Esophagus muscularis mucosa (tissue), 4 donors: ENCODE measurements around the gene MRPL1. TPM values are rescaled to one million over a fixed set of nuclear protein-coding genes. Genes with fewer than 3 reads are reported as not detected.
"Not testable (repeated sequence)": the region's sequence is repeated elsewhere in the genome, so short reads cannot be mapped to it uniquely, and the experiment has no call there.

Experiments
- DNase-seq: peaks from one replicate; pipeline ENCODE4 v3.0.0-alpha.2; 2017; ENCODE audit errors: extremely low spot score
- H3K27ac ChIP-seq, 4 donors: fragments of 200-600 bp; sonication (generic); replicated peaks in 1 of 4; 1 replicate in 3 of 4; 2 replicates in 1 of 4; pipeline ENCODE4 v1.5.1; 2016 to 2019; ENCODE audit warnings: mild to moderate bottlenecking in 1 of 4
- H3K27me3 ChIP-seq, 4 donors: fragments of 200-600 bp; sonication (generic); one replicate each; pipeline versions ENCODE4 v1.5.1 to v1.6.0; 2016 to 2019
- H3K36me3 ChIP-seq, 4 donors: fragments of 200-600 bp; sonication (generic); one replicate each; pipeline ENCODE4 v1.5.1; 2016 to 2019
- H3K4me1 ChIP-seq, 4 donors: fragments of 200-600 bp; sonication (generic); one replicate each; pipeline ENCODE4 v1.5.1; 2016 to 2019
- H3K4me3 ChIP-seq, 4 donors: fragments of 200-600 bp; sonication (generic); 1 replicate in 2 of 4; 2 replicates in 2 of 4; pipeline ENCODE4 v1.5.1; 2016 to 2019; ENCODE audit warnings: mild to moderate bottlenecking in 4 of 4, moderate library complexity in 1 of 4
- H3K9me3 ChIP-seq, 4 donors: fragments of 200-600 bp; sonication (generic); 1 replicate in 3 of 4; 2 replicates in 1 of 4; pipeline ENCODE4 v1.5.1; 2016 to 2019
- EP300 ChIP-seq: sonication (generic); formaldehyde crosslinking; IDR thresholded peaks from one replicate; pipeline ENCODE4 v1.6.1; 2017; ENCODE audit warnings: antibody characterized with exemption
- POLR2A ChIP-seq: fragments of 450-650 bp; IDR thresholded peaks from one replicate; pipeline ENCODE4 v1.6.1; 2017; ENCODE audit warnings: antibody characterized with exemption, moderate library complexity, mild to moderate bottlenecking, low read depth
- POLR2AphosphoS5 ChIP-seq, 2 donors: sonication (generic); formaldehyde crosslinking; IDR thresholded peaks; one replicate each; pipeline ENCODE4 v1.6.1; 2017; ENCODE audit warnings: antibody characterized with exemption in 2 of 2
- WGBS: methylation state at CpG from one replicate; pipeline ENCODE4 v1.1.5; 2018; 5-methylcytosine and 5-hydroxymethylcytosine counted together
- intact Hi-C: fragments of 100-400 bp; cut with DNase I; formaldehyde crosslinking; loops from one replicate; pipeline ENCODE4 v1.15.1; 2023
- total RNA-seq, 4 donors: library from RNA; depleted of rRNA; stranded (reverse); fragments of >200 nt; gene quantifications; one replicate each; pipeline versions ENCODE4 v1.1.0 to v1.2.1, GENCODE V29; 2016
- TF ChIP-seq, protein P1 (sequence below), 3 experiments: fragments of 200-600 bp in 2 of 3; fragments of 450-650 bp in 1 of 3; sonication (generic) in 2 of 3; IDR thresholded peaks; one replicate each; pipeline ENCODE4 v1.5.1; 2017 to 2019; ENCODE audit warnings: antibody characterized with exemption in 3 of 3, mild to moderate bottlenecking in 2 of 3, moderate library complexity in 1 of 3

MRPL1 gene
- total RNA-seq, 4 donors from 2014 or later: 16.6 to 28.2 (median 19.5) TPM

- H3K36me3 ChIP-seq: peaks cover 3 to 34% (median 9%) of the 10 kb centered on the region in 4 donors
- DNase-seq: no peak
- H3K27ac ChIP-seq: no peak overlapping the region
- intact Hi-C loops: no loop called here
- no peaks in the 10 kb centered on the region for H3K9me3 ChIP-seq
- H3K4me3 ChIP-seq: no peak overlapping the region
- peaks cover 0 to 6% (median 6%) of the 10 kb centered on the region in 4 donors for H3K4me1 ChIP-seq
- TF ChIP-seq POLR2A (no peak), EP300 (no peak), POLR2AphosphoS5 (IDR thresholded peaks at IDR 0.05) (no peak)
- TF ChIP-seq, protein P1, sequence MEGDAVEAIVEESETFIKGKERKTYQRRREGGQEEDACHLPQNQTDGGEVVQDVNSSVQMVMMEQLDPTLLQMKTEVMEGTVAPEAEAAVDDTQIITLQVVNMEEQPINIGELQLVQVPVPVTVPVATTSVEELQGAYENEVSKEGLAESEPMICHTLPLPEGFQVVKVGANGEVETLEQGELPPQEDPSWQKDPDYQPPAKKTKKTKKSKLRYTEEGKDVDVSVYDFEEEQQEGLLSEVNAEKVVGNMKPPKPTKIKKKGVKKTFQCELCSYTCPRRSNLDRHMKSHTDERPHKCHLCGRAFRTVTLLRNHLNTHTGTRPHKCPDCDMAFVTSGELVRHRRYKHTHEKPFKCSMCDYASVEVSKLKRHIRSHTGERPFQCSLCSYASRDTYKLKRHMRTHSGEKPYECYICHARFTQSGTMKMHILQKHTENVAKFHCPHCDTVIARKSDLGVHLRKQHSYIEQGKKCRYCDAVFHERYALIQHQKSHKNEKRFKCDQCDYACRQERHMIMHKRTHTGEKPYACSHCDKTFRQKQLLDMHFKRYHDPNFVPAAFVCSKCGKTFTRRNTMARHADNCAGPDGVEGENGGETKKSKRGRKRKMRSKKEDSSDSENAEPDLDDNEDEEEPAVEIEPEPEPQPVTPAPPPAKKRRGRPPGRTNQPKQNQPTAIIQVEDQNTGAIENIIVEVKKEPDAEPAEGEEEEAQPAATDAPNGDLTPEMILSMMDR (IDR thresholded peaks at IDR 0.05): no peak
- H3K27me3 ChIP-seq: no peaks in the 10 kb centered on the region
- WGBS: 82% methylated on average over 9 of the region's 9 CpGs
These were observed 69.0 kb downstream of the MRPL1 start for GRCh38 chr4:77931452-77932135.

DNA sequence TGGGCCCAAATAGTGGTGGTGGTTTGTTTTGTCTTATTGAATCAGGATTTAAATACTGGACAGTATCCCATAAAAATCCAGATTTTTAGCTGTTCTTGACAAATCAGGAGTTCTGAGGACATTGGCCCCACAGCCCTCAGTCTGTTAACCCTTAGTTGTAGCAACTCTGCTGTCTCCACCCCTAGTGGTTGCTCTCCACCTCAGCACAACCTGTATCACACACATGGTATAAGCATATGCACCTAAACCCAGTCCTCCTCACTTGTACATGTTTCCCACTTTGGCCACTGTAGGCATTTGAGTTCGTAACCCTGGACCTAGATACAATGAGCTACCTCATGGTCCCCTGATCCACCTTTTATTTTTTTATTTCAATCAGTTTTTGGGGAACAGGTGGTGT is 75.9 kb downstream of the MRPL1 start:
- Histone ChIP-seq H3K27ac (no peak overlapping the region), H3K9me3 (no peaks in the 10 kb centered on the region), H3K36me3 (peaks cover 3 to 27% (median 9%) of the 10 kb centered on the region in 4 donors), H3K4me1 (no peaks in the 10 kb centered on the region), H3K4me3 (no peak overlapping the region), H3K27me3 (no peaks in the 10 kb centered on the region)
- TF ChIP-seq POLR2A: no peak
- TF ChIP-seq, protein P1 (IDR thresholded peaks at IDR 0.05): no peak
- TF ChIP-seq POLR2AphosphoS5 (IDR thresholded peaks at IDR 0.05): no peak
- TF ChIP-seq EP300: no peak
- no peak for DNase-seq
- WGBS: 95% methylated on average over 1 of the region's 1 CpG
- intact Hi-C loops: no loop called here

- H3K36me3 ChIP-seq: peaks cover 0 to 15% (median 5%) of the 10 kb centered on the region in 4 donors
- intact Hi-C loops, H3K9me3 ChIP-seq, H3K27ac ChIP-seq, H3K4me1 ChIP-seq, H3K27me3 ChIP-seq, DNase-seq, H3K4me3 ChIP-seq: not testable (repeated sequence)
- 96% methylated on average over 10 of the region's 10 CpGs for WGBS
These were observed 83.3 kb downstream of the MRPL1 start for GRCh38 chr4:77945929-77946328.

- intact Hi-C loops: no loop called here
- DNase-seq: no peak
- H3K27ac ChIP-seq: no peak overlapping the region
- TF ChIP-seq, protein P1 (IDR thresholded peaks at IDR 0.05): no peak
- TF ChIP-seq POLR2AphosphoS5 (IDR thresholded peaks at IDR 0.05) (no peak), POLR2A (no peak), EP300 (no peak)
- peaks cover 0 to 44% (median 22%) of the 10 kb centered on the region in 4 donors for H3K36me3 ChIP-seq
- no peaks in the 10 kb centered on the region for H3K9me3 ChIP-seq
- H3K4me3 ChIP-seq: no peak overlapping the region
- H3K27me3 ChIP-seq: no peaks in the 10 kb centered on the region
- H3K4me1 ChIP-seq: no peaks in the 10 kb centered on the region
- 90% methylated on average over 1 of the region's 1 CpG for WGBS
These were observed 87.6 kb downstream of the MRPL1 start for GRCh38 chr4:77950203-77950602.

- 82% methylated on average over 5 of the region's 5 CpGs for WGBS
These were observed 89.8 kb downstream of the MRPL1 start for GRCh38 chr4:77952457-77952856.

More at GRCh38 chr4:77952457-77952856, 89.8 kb downstream of the MRPL1 start:
- intact Hi-C loops: no loop called here
- TF ChIP-seq POLR2AphosphoS5 (IDR thresholded peaks at IDR 0.05) (no peak), EP300 (no peak), POLR2A (no peak)
- TF ChIP-seq, protein P1 (IDR thresholded peaks at IDR 0.05): no peak
- Histone ChIP-seq H3K36me3 (peaks cover 0 to 44% (median 22%) of the 10 kb centered on the region in 4 donors), H3K4me1 (no peaks in the 10 kb centered on the region), H3K27ac (no peak overlapping the region), H3K4me3 (no peak overlapping the region), H3K9me3 (no peaks in the 10 kb centered on the region), H3K27me3 (no peaks in the 10 kb centered on the region)
- DNase-seq: no peak
